GM06990 (cell line): ENCODE results near the gene SRSF6.
A peak's percentile ranks its signal among the peaks of the same experiment; 100 is the strongest.
"Not testable (repeated sequence)": the region's sequence is repeated elsewhere in the genome, so short reads cannot be mapped to it uniquely, and the experiment has no call there.

Experiments used
- DNase-seq: peaks from one replicate; pipeline ENCODE4 v3.0.0-alpha.2; 2011; ENCODE audit not compliant: insufficient read length; ENCODE audit errors: extremely low read depth
- H3K27me3 ChIP-seq: replicated peaks from 2 replicates; pipeline ENCODE4 v1.6.0; 2011; ENCODE audit warnings: low read length; ENCODE audit not compliant: control insufficient read depth, insufficient read depth
- H3K36me3 ChIP-seq: 2 replicates; pipeline ENCODE4 v1.5.1; 2011; ENCODE audit warnings: low read length; ENCODE audit not compliant: control insufficient read depth, insufficient read depth
- H3K4me3 ChIP-seq: replicated peaks from 2 replicates; pipeline ENCODE4 v1.5.1; 2011; ENCODE audit warnings: low read depth, mild to moderate bottlenecking, control low read depth, low read length
- TF ChIP-seq, protein P1 (sequence below): IDR thresholded peaks from 2 replicates; pipeline ENCODE4 v1.5.1; 2011; ENCODE audit warnings: low read length, control low read depth, mild to moderate bottlenecking, inconsistent platforms; ENCODE audit not compliant: insufficient read depth, poor library complexity, severe bottlenecking

SRSF6 gene

DNA sequence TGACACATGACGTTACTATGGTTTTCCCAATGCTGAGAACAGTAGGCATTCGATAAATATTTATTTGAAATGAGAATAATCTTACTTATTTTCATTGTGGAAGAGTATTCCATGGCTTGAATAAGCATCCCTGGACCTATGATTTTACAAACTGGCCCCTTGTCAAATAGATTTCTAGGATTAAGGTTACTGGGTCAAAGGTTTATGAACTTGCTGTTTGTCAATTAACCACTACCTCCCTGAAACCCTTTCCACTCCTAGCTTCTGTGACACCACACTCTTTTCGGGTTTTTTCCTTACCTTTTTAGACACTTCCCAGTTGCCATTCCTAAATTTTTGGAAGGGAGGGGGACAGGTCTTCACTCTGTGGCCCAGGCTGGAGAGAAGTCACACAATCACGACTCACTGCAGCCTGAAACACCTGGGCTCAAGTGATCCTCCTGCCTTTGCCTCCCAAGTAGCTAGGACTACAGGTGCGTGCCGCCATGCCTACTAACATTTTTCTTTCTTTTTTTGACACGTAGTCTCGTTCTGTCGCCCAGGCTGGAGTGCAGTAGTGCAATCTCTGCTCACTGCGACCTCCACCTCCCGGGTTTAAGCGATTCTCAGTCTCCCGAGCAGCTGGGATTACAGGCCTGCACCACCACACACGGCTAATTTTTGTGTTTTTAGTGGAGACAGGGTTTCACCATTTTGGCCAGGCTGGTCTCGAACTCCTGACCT is 5.1 kb upstream of the SRSF6 start:
- H3K36me3 ChIP-seq = no peaks in the 10 kb centered on the region
- no peaks in the 10 kb centered on the region for H3K27me3 ChIP-seq
- TF ChIP-seq, protein P1, sequence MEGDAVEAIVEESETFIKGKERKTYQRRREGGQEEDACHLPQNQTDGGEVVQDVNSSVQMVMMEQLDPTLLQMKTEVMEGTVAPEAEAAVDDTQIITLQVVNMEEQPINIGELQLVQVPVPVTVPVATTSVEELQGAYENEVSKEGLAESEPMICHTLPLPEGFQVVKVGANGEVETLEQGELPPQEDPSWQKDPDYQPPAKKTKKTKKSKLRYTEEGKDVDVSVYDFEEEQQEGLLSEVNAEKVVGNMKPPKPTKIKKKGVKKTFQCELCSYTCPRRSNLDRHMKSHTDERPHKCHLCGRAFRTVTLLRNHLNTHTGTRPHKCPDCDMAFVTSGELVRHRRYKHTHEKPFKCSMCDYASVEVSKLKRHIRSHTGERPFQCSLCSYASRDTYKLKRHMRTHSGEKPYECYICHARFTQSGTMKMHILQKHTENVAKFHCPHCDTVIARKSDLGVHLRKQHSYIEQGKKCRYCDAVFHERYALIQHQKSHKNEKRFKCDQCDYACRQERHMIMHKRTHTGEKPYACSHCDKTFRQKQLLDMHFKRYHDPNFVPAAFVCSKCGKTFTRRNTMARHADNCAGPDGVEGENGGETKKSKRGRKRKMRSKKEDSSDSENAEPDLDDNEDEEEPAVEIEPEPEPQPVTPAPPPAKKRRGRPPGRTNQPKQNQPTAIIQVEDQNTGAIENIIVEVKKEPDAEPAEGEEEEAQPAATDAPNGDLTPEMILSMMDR = no peak
- no peak overlapping the region for H3K4me3 ChIP-seq
- DNase-seq = no peak

DNA sequence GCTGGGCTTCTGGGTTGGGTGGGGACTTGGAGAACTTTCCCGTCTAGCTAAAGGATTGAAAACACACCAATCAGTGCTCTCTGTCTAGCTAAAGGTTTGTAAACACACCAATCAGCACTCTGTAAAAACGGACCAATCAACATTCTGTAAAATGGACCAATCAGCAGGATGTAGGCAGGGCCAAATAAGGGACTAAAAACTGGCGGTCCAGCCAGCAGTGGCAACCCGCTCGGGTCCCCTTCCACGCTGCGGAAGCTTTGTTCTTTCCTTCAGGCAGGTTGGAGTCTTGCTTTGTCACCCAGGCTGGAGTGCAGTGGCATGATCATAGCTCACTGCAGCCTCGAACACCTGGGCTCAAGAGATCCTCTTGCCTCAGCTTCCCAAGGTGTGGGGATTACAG is 1.4 kb upstream of the SRSF6 start:
- DNase-seq, H3K27me3 ChIP-seq, H3K4me3 ChIP-seq, H3K36me3 ChIP-seq: not testable (repeated sequence)

DNA sequence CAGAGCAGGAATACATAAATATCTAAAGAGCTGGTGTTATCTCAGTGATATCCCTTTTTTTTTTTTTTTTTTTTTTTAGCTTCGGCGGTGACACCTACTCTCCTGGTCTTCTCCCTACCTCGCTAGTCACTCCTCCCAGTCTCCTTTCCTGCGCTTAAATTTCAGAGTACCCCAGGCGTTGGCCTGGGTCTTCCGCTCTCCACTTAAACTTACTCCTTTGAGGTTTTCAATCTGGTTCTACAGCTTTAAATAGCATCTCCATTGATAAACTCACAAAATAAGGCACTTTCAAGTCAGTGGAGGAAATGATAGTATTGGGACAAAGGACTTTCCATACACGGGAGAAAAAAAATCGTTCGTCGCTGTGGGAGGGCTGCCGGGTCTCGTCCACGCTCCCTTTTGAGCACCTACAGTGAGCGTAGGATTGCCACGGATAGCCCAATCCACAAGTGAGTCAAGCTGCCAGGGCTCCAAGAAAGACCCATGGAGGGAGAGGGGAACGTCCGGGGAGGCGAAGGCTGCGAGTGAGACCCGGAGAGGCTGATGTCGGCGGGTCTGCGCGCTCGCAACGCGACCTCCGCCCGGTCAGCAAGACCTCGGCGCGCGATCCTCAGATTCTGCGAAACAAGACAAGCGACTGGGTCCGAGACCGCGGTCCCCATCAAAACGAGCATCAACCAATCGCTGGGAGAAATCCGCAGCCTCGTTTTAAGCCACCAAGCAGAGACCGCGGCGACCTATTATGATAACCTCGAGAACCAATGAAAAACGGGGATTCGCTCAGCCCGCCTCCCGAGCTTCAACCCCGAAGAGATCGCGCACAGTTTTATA is 672 bp upstream of the SRSF6 start:
- TF ChIP-seq, protein P1 = no peak
- Histone ChIP-seq H3K4me3 (peak overlapping the region; percentile 92), H3K36me3 (peaks cover 8% of the 10 kb centered on the region), H3K27me3 (no peaks in the 10 kb centered on the region)
- peak; percentile 87 for DNase-seq

DNA sequence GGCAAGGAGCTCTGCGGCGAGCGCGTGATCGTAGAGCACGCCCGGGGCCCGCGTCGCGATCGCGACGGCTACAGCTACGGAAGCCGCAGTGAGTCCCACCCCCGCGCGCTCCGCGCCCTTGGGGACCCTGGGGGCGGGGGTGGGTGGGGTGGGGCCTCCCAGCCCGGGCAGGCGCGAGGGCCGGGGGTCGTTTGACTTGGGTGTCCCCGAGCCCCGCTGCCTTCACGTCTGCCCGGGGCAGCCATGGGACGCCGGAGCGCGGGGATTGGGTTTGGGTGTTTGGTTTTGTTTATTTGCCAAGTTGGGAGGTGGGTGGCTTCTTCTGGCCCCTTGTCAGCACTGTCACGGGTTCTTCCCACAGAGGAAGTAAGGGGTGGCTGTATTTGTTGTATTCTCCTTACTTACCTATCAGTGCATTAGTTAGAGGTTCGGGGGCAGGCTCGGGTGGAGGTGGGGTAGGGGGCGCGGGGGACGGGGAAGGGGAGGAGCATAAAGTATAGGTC is 777 bp downstream of the SRSF6 start:
- DNase-seq = no peak
- H3K4me3 ChIP-seq = peak overlapping the region; percentile 92
- peaks cover 10% of the 10 kb centered on the region for H3K36me3 ChIP-seq
- H3K27me3 ChIP-seq = no peaks in the 10 kb centered on the region
- TF ChIP-seq, protein P1 = no peak

DNA sequence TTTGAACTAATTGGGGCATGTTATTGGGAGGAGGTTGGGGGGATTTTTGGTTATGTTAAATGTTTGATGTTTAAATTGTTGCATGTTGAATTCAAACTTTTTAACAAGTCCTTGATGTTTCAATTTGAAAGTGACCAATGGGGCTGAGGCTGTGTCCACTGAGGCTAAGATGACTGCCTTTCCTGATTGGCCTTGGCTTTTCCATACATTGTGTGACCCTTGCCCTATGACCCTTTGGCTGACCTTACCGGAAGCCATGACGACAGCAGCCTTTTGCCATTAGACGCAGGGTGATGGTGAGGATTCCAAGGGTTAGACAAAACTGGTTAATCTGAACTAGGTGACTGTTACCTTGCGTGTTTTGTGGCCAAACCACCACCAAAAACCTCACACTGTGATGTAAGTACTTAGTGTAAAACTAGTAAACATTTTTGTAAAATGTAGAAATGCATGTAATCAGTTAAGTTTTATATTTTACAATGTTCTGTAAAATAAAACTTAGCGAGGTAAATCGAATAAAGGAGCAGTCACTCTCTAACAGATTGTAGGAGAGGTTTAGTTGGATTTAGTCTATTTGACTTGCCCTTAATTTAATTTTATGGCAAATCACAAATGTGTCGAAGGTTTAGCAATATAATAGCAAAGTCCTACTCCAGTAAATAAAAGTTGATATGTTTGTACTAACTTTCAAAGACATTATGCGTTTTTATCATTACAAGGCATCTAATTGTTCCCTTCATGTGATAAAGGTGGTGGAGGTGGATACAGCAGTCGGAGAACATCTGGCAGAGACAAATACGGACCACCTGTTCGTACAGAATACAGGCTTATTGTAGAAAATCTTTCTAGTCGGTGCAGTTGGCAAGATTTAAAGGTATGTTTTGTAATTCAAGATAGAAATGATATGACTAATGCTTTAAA is 1.6 kb downstream of the SRSF6 start:
- TF ChIP-seq, protein P1 = no peak
- peaks cover 10% of the 10 kb centered on the region for H3K36me3 ChIP-seq
- H3K27me3 ChIP-seq = no peaks in the 10 kb centered on the region
- no peak for DNase-seq
- H3K4me3 ChIP-seq = peak overlapping the region; percentile 92
